ENCODE measurements around the gene LATS2.

- TF ChIP-seq FOXM1 (IDR thresholded peaks at IDR 0.05; ENCODE audit: borderline replicate concordance) = no peak
- no peak for TF ChIP-seq SP1 (IDR thresholded peaks at IDR 0.05)
- no peak for TF ChIP-seq BHLHE40 (IDR thresholded peaks at IDR 0.05; ENCODE audit: borderline replicate concordance)
- no peak for TF ChIP-seq FOXK2 (IDR thresholded peaks at IDR 0.05)
- no peak for TF ChIP-seq TARDBP (IDR thresholded peaks at IDR 0.05)
- no peak for TF ChIP-seq FOXA1 (IDR thresholded peaks at IDR 0.05)
- TF ChIP-seq LEF1 (IDR thresholded peaks at IDR 0.05; ENCODE audit: borderline replicate concordance) = no peak
- no peak for TF ChIP-seq ZNF384 (IDR thresholded peaks at IDR 0.05)
- TF ChIP-seq NFRKB (IDR thresholded peaks at IDR 0.05) = no peak
- TF ChIP-seq SUZ12 (IDR thresholded peaks at IDR 0.05) = no peak
- TF ChIP-seq HDGF (IDR thresholded peaks at IDR 0.05; ENCODE audit: borderline replicate concordance) = no peak
- TF ChIP-seq ELF4 (IDR thresholded peaks at IDR 0.05) = no peak
These were observed 50.0 kb downstream of the LATS2 start for GRCh38 chr13:21011378-21011777.
